MM.1S (cell line): ENCODE results near the gene ZBTB7C.

Experiments
- EZH2phosphoT487 ChIP-seq: fragments of 300-600 bp; sonication (generic); IDR thresholded peaks from 2 replicates; pipeline ENCODE4 v1.6.1; 2018; ENCODE audit warnings: antibody characterized with exemption, low read length
- TF ChIP-seq, protein P1 (sequence below): fragments of 300-600 bp; sonication (generic); IDR thresholded peaks from 2 replicates; pipeline ENCODE4 v1.5.1; 2016; ENCODE audit warnings: antibody characterized with exemption, low read length, mixed read lengths

DNA sequence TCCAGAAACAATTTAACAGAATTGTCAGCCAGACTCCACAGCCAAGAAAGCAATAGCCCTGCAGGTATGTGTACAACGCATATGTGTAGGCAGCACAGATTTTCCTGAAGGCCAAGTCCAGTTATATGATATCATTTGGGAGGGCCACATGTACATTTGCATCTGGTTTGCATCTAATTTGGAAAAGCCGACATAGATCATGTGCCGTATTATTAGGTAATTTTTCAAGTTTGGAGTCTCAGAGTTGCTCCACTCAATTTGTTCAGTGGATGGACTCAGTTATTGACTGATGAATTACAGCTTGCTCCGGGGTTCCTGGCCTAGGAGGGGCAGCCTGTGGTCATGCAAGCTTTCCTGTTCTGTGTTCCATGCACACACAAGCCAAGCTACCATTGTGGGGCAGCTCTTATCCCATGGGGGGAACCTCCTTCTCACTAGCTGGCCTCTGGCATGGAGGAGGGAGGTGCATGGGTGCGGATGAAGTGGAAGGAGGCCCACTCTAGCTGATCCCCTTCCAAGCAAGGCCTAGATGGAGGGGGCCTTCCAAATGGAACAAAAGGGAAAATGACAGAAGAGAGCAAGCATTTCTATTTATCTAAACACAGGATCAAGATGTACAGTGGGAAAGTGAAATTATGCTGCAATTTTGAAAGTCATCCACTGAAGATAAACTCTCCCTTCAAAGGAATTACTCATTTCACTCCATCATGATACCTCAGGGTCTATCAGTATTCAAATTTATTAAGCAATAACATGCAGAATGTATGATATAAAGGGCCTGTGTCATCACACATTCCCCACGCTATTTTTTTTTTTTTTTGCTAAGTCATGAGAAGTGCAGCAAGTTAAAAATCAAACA lies 276.2 kb downstream of the ZBTB7C start:
- TF ChIP-seq EZH2phosphoT487, result no peak
- TF ChIP-seq, protein P1, sequence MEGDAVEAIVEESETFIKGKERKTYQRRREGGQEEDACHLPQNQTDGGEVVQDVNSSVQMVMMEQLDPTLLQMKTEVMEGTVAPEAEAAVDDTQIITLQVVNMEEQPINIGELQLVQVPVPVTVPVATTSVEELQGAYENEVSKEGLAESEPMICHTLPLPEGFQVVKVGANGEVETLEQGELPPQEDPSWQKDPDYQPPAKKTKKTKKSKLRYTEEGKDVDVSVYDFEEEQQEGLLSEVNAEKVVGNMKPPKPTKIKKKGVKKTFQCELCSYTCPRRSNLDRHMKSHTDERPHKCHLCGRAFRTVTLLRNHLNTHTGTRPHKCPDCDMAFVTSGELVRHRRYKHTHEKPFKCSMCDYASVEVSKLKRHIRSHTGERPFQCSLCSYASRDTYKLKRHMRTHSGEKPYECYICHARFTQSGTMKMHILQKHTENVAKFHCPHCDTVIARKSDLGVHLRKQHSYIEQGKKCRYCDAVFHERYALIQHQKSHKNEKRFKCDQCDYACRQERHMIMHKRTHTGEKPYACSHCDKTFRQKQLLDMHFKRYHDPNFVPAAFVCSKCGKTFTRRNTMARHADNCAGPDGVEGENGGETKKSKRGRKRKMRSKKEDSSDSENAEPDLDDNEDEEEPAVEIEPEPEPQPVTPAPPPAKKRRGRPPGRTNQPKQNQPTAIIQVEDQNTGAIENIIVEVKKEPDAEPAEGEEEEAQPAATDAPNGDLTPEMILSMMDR, result no peak
